ENCODE data around the gene TMED5. TPM values are rescaled to one million over a fixed set of nuclear protein-coding genes. Genes with fewer than 3 reads are reported as not detected.

Gene TMED5
- total RNA-seq, 4 donors from 2014 or later = 37.7 to 62.3 (median 40.2) TPM

DNA sequence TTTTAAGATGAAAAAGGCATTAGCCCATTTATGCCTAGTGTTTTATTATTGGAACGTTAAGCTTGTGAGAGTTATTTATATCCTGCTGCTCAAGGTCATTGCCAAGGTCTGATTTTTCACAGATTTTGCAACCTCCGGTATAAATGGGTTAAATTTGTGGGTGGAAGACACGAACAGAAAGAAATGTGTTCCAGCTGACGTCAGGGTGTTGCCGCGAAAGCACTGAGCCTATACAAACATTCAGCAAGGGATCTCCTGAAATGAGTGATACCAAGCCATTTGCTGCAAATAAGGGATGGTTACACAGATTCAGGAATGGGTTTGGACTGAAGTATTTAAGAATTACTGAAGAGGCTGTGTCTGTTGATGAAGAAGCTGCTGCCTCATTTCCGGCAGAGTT is 32.2 kb downstream of the TMED5 start:
- no peak for DNase-seq (ENCODE audit: low spot score in 2 of 2)
- TF ChIP-seq EP300 (IDR thresholded peaks at IDR 0.05) = no peak
- Histone ChIP-seq H3K9me3 (no peaks in the 10 kb centered on the region), H3K27me3 (no peaks in the 10 kb centered on the region), H3K4me1 (peaks cover 5% of the 10 kb centered on the region), H3K27ac (no peak overlapping the region), H3K36me3 (peaks cover 37% of the 10 kb centered on the region), H3K4me3 (no peak overlapping the region)
- WGBS = 61% methylated on average over 7 of the region's 7 CpGs

- TF ChIP-seq CTCF (IDR thresholded peaks at IDR 0.05) (no peak), POLR2A (IDR thresholded peaks at IDR 0.05) (no peak), EP300 (IDR thresholded peaks at IDR 0.05) (no peak), POLR2AphosphoS5 (IDR thresholded peaks at IDR 0.05) (no peak)
- DNase-seq (ENCODE audit: low spot score in 2 of 2) = no peak
- 95% methylated on average over 4 of the region's 4 CpGs for WGBS
Observed at GRCh38 chr1:93143769-93144168, 36.4 kb downstream of the TMED5 start.

GRCh38 chr1:93143136-93143535 is 37.1 kb downstream of the TMED5 start:
- H3K27ac ChIP-seq = no peak overlapping the region

More at GRCh38 chr1:93143769-93144168, 36.4 kb downstream of the TMED5 start:
- Histone ChIP-seq H3K36me3 (peaks cover 12% of the 10 kb centered on the region), H3K9me3 (no peaks in the 10 kb centered on the region), H3K4me3 (no peak overlapping the region), H3K27ac (no peak overlapping the region), H3K27me3 (no peaks in the 10 kb centered on the region), H3K4me1 (peaks cover 6% of the 10 kb centered on the region)

DNA sequence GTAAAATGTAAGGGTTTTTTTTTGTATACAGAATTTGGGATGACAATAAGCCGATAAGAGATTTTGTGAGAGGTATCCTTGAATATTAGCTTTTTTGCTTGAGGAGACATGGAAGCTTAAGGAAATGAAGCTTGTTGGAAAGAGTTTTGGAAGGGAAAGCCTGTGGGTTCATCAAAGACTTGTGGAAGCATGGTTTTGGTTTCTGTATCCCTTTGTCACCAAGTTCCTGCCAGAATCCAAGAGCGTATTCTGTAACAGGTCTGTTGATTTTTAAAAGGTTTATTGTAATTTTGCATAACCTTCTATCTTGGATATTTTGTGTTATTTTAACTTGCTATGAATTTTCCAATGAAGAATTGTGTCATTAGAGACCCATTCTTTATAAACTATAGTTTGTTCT is 38.1 kb downstream of the TMED5 start:
- no peaks in the 10 kb centered on the region for H3K9me3 ChIP-seq
- H3K36me3 ChIP-seq = peaks cover 15% of the 10 kb centered on the region
- WGBS = 81% methylated on average over 2 of the region's 2 CpGs
- H3K4me3 ChIP-seq = no peak overlapping the region
- DNase-seq (ENCODE audit: low spot score in 2 of 2) = no peak
- TF ChIP-seq POLR2AphosphoS5 (IDR thresholded peaks at IDR 0.05) (no peak), EP300 (IDR thresholded peaks at IDR 0.05) (no peak), POLR2A (IDR thresholded peaks at IDR 0.05) (no peak), CTCF (IDR thresholded peaks at IDR 0.05) (no peak)
- H3K27ac ChIP-seq = no peak overlapping the region
- no peaks in the 10 kb centered on the region for H3K27me3 ChIP-seq
- H3K4me1 ChIP-seq = peaks cover 6% of the 10 kb centered on the region

More at GRCh38 chr1:93143136-93143535, 37.1 kb downstream of the TMED5 start:
- Histone ChIP-seq H3K4me1 (peaks cover 6% of the 10 kb centered on the region), H3K36me3 (peaks cover 12% of the 10 kb centered on the region), H3K9me3 (no peaks in the 10 kb centered on the region), H3K4me3 (no peak overlapping the region), H3K27me3 (no peaks in the 10 kb centered on the region)
- 32% methylated on average over 1 of the region's 1 CpG for WGBS
- no peak for DNase-seq (ENCODE audit: low spot score in 2 of 2)
- TF ChIP-seq EP300 (IDR thresholded peaks at IDR 0.05) = no peak
- TF ChIP-seq POLR2AphosphoS5 (IDR thresholded peaks at IDR 0.05) = no peak
- TF ChIP-seq CTCF (IDR thresholded peaks at IDR 0.05) = no peak
- TF ChIP-seq POLR2A (IDR thresholded peaks at IDR 0.05) = no peak

DNA sequence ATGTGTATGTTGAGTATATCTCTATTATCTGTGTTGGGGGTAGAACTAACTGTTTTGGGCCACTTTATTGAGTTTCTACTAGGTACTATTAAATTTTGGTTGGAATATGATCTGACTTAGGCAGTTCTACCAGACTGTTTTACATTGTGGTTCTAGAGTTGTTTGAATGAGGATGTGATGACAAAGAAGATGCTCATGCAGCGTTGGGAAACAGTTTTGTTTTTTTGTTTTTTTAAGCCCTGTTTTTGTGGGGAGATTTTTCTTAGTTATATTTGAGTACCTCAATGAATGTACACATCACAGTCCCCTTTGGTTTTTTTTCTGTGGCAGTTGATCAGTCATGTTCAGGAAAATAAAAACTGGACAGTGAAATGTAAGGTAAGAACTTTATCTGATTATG is 40.1 kb downstream of the TMED5 start:
- Histone ChIP-seq H3K36me3 (peaks cover 34% of the 10 kb centered on the region), H3K4me1 (peaks cover 6% of the 10 kb centered on the region), H3K27ac (no peak overlapping the region), H3K4me3 (no peak overlapping the region), H3K27me3 (no peaks in the 10 kb centered on the region), H3K9me3 (no peaks in the 10 kb centered on the region)
- WGBS = 93% methylated on average over 1 of the region's 1 CpG
- no peak for TF ChIP-seq EP300 (IDR thresholded peaks at IDR 0.05)
- no peak for TF ChIP-seq POLR2AphosphoS5 (IDR thresholded peaks at IDR 0.05)
- TF ChIP-seq CTCF (IDR thresholded peaks at IDR 0.05) = no peak
- no peak for TF ChIP-seq POLR2A (IDR thresholded peaks at IDR 0.05)
- DNase-seq (ENCODE audit: low spot score in 2 of 2) = no peak
